IPS DF 19.7 (cell line): ENCODE results near the gene KRT86.

Source experiments
- DNase-seq: peaks from one replicate; pipeline ENCODE4 v3.0.0-alpha.2; 2013; ENCODE audit warnings: low read depth, low spot score

The KRT86 gene

DNA sequence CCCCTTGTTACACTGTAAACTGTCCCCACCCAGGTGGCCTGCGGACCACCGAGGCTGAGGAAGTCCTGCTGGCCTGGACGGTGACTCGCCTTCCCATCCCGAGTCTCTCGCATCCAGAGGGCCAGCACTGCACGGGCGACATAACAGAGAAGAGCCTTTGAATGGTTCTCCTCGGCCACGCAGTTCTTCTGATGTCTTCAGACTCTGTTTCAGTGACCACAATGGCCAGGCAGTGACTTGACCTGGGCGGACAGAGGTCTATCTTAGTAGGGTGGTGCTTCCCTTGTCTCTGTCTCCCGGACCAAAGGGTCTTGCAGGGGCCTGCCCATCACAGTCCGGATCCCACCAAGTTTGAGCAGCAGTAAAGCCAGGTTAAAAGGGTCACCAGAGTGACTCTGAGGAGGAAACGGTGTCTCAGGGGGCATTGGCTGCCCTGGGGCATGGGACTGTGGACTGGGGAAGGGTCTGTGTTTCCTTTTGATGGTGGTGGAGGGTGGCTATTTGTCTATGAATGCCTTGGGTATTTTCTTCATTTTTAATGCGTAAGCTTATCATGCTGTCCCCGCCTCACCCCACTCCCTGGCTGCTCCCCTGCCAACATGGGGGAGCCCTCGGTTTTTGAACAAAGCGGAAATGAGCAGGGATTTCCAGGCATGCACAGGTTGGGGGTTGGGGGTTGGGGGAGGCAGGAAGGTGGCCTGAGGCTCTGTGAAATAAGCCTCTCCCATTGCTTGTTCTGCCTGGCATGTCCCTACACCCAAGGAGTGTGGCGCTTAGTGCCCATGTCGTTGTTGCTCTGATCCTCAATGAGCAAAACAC, 82.5 kb downstream of the KRT86 start:
- DNase-seq: no peak
